GM12875 (cell line): ENCODE measurements around the gene FAM78A.

ENCODE experiments used
- H3K4me3 ChIP-seq: one replicate; pipeline ENCODE4 v1.5.1; 2011; ENCODE audit warnings: low read depth, low read length, control low read depth
- TF ChIP-seq, protein P1 (sequence below): IDR thresholded peaks from 2 replicates; pipeline ENCODE4 v1.5.1; 2011; ENCODE audit warnings: low read depth, mild to moderate bottlenecking, control low read depth, inconsistent platforms, low read length, moderate library complexity, borderline replicate concordance; ENCODE audit not compliant: insufficient read depth

FAM78A gene

DNA sequence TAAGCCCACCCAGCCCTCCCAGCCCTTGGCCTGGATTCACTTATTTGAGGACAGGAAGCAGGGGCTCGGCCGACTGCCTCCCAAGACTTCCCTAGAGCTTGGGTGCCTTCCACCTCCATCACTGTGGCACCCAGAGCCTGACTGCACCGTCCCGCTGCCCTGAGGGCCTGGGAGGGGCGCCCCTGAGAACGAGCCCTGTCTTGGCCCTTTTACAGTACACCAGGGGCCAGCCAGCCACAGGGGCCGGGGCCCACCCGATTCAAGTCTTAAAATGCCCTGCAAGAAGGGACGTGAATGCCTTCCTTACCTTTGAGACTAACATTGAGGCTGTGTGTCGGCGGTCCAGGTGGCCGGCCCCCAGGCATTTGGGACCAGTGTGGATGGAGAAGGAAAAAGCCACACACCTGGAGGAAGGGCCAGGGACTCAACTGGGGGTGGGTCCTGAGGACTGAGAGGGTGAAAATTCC is 16.8 kb downstream of the FAM78A start:
- TF ChIP-seq, protein P1, sequence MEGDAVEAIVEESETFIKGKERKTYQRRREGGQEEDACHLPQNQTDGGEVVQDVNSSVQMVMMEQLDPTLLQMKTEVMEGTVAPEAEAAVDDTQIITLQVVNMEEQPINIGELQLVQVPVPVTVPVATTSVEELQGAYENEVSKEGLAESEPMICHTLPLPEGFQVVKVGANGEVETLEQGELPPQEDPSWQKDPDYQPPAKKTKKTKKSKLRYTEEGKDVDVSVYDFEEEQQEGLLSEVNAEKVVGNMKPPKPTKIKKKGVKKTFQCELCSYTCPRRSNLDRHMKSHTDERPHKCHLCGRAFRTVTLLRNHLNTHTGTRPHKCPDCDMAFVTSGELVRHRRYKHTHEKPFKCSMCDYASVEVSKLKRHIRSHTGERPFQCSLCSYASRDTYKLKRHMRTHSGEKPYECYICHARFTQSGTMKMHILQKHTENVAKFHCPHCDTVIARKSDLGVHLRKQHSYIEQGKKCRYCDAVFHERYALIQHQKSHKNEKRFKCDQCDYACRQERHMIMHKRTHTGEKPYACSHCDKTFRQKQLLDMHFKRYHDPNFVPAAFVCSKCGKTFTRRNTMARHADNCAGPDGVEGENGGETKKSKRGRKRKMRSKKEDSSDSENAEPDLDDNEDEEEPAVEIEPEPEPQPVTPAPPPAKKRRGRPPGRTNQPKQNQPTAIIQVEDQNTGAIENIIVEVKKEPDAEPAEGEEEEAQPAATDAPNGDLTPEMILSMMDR: no peak
- H3K4me3 ChIP-seq: no peak overlapping the region

DNA sequence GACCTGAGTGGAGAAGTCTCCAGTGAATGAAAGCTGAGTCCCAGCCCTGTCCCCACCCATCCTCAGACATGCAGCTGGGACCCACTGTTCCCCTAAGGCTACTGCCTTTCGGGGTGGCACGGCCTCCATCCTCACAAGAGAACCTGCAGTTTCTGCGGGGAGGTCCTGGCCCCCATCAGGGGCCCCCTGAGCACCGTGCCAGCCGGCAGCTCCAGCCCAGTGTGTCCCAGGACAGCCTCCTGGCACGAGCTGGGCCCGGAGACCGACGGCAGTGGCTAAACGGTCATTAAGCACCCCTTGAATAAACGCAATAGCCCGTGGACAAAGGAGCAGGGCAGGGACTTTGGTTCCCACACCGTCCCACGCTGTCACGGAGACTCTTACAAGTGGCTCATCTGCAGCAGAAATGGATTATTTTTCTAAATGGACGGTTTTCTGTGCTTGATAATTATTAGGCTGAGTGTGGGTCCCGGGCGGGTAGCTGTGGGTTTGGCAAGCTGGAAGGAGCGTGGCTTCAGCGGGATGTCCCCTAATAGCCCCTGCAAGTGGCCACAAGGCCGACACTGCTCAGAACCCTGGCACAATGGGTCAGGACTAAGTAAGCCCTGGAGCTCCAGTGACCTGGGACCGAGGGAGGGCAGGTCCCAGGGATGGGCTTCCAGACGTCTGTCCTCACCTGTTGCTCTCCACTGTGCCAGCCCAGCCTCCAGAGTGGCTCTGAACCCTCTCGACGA is 17.4 kb downstream of the FAM78A start:
- TF ChIP-seq, protein P1: no peak
- H3K4me3 ChIP-seq: no peak overlapping the region

DNA sequence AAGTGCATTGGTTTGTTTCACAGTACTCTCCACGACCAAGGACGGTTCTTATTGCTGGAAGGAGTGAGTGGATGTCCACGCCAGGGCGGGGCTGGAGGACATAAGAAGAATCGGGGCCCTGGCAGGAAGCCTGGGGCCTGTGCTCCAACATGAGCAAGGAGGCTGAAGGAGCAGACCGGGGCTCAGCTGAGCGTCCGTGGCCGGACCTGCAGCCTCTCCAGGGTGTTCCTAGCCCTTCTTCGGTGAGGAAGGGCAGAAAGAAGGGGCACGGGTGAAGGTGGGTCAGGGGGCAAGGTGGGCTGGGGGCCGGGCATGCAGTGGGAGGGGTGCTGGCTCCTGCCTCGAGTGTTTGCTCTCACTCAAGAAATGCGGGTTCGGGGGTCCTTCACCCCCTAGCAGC is 18.1 kb downstream of the FAM78A start:
- H3K4me3 ChIP-seq: no peak overlapping the region

DNA sequence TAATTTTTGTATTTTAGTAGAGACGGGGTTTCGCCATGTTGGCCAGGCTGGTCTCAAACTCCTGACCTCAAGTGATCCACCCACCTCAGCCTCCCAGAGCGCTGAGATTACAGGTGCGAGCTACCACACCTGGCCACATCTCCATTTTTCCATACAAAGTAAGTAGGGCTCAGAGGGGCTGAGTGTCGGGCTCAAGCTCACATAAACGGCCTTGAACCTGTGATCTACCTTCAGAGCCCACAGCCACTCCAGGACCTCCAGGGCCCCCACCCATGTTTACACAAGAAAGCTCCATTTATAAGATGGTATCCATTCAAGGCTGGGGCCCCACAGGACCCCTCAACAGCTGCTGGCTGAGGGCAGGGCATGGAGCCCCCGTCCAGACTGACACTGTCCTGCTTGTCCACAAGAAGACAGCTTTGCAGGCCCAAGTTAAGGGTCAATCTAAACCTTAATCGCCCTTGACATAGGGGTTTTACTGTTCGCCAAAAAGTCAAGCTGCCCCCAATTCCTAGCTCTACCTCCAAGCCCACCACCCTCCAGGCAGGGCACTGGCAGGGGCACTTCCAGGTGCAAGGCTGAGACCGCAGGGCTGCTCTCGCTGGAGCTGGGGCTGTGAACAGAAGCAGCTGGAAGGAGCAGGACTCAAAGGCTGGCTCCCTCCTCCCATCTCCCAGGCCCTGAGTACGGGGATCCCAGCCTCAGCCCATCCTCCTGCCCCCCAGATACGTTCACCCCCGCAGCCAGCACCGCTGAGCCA is 18.9 kb downstream of the FAM78A start:
- no peak overlapping the region for H3K4me3 ChIP-seq
- TF ChIP-seq, protein P1: no peak

More for the DNA sequence above, 18.1 kb downstream of the FAM78A start:
- TF ChIP-seq, protein P1: no peak

DNA sequence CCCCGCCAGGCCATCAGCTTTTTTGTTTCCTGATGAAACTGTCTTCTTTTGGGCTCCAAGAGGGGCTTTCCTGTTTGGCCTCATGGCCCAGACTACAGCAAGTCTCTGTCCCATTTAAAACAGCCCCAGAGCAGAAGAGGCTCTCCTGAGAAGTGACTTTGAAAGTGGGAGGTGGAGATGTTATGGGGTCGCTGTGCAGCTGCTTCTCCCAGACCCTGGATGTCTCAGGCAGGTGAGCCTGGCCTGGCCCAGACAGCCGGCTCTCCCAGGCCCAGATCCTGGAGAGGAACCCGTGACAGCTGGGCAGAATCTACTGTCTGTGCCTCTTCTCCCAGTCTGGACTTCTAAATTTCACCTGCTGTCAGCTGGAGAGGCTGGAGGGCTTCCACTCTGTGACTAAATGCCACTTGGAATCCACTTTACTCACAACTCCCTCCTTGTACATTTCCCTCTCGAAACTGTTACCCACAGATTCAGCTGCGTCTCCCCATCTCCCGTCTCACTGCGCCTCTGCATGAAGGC is 20.6 kb downstream of the FAM78A start:
- H3K4me3 ChIP-seq: peak overlapping the region; percentile 39
- TF ChIP-seq, protein P1: no peak

DNA sequence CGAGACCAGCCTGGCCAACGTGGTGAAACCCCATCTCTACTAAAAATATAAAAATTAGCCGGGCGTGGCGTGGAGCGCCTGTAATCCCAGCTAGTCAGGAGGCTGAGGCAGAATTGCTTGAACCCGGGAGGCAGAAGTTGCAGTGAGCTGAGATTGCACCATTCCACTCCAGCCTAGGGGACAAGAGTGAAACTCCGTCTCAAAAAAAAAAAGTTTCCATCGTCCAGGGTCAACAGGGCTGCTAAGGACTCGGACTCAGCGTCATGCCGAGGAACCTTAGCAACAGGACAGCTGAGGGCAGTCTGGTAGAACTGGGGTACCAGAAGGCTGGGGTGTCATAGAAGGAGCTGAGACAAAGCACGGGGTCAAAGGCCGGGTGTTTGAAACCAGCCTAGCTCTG is 21.7 kb downstream of the FAM78A start:
- TF ChIP-seq, protein P1: no peak
- no peak overlapping the region for H3K4me3 ChIP-seq
